ENCODE results near the gene GCM1.

DNA sequence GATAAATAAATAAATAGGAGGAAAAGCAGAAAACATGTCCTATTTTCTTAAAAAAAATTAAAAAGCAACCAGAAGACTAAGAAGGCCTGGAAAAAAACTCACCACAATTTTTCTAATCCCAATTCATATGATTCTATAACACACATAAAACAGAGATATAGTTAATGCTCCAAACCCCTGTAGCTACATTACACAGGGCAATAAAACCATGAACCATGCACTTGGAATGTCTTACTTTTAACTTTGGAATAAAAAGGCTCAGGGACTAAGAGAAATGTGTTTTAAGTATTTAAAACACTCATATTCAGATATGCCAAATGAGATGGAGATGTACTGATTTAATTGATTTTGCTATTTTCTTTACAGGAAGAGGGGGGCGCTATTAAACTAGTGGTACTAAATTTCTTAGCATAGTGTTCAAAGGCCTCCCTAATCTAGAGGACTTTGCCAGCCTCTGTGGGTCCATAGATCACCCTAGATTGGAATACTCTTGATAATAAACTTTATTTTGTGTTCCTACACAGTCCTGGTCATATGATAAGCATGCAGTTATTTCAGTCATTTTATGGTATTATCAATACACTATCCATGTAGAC, 30.3 kb upstream of the GCM1 start:
- TF ChIP-seq, protein P1, sequence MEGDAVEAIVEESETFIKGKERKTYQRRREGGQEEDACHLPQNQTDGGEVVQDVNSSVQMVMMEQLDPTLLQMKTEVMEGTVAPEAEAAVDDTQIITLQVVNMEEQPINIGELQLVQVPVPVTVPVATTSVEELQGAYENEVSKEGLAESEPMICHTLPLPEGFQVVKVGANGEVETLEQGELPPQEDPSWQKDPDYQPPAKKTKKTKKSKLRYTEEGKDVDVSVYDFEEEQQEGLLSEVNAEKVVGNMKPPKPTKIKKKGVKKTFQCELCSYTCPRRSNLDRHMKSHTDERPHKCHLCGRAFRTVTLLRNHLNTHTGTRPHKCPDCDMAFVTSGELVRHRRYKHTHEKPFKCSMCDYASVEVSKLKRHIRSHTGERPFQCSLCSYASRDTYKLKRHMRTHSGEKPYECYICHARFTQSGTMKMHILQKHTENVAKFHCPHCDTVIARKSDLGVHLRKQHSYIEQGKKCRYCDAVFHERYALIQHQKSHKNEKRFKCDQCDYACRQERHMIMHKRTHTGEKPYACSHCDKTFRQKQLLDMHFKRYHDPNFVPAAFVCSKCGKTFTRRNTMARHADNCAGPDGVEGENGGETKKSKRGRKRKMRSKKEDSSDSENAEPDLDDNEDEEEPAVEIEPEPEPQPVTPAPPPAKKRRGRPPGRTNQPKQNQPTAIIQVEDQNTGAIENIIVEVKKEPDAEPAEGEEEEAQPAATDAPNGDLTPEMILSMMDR (conservative IDR thresholded peaks at IDR 0.05 in 1 of 2, IDR thresholded peaks at IDR 0.05 in 1 of 2; ENCODE audit: extremely low read depth in 1 of 2, insufficient read depth in 1 of 2, low read depth in 1 of 2, low read length in 2 of 2) = no peak
- TF ChIP-seq EZH2 (IDR thresholded peaks at IDR 0.05; ENCODE audit: borderline replicate concordance, low read length) = no peak
